ENCODE measurements around the gene AHNAK. TPM values are rescaled to one million over a fixed set of nuclear protein-coding genes. Genes with fewer than 3 reads are reported as not detected.
"Not testable (repeated sequence)": the region's sequence is repeated elsewhere in the genome, so short reads cannot be mapped to it uniquely, and the experiment has no call there.

The AHNAK gene
- total RNA-seq, 2 donors from 2014 or later = 155 to 336 TPM

GRCh38 chr11:62464655-62465054, 82.0 kb downstream of the AHNAK start:
- Mint-ChIP-seq H3K4me3 (no peak overlapping the region), H3K27ac (no peak overlapping the region), H3K27me3 (no peaks in the 10 kb centered on the region), H3K36me3 (ENCODE audit: low read depth) (no peaks in the 10 kb centered on the region), H3K9me3 (no peaks in the 10 kb centered on the region), H3K4me1 (no peaks in the 10 kb centered on the region)
- no peak for ATAC-seq (replicated peaks)

GRCh38 chr11:62463121-62463542, 83.5 kb downstream of the AHNAK start:
- no peaks in the 10 kb centered on the region for H3K27me3 Mint-ChIP-seq
- ATAC-seq (replicated peaks) = peak; percentile 23
- peak overlapping the region; percentile 48 for H3K27ac Mint-ChIP-seq
- H3K9me3 Mint-ChIP-seq = no peaks in the 10 kb centered on the region
- H3K4me1 Mint-ChIP-seq = no peaks in the 10 kb centered on the region
- H3K36me3 Mint-ChIP-seq (ENCODE audit: low read depth) = no peaks in the 10 kb centered on the region
- peak overlapping the region; percentile 33 for H3K4me3 Mint-ChIP-seq

GRCh38 chr11:62462508-62462892, 84.1 kb downstream of the AHNAK start:
- no peak for ATAC-seq (replicated peaks)
- no peak overlapping the region for H3K4me3 Mint-ChIP-seq
- no peaks in the 10 kb centered on the region for H3K9me3 Mint-ChIP-seq
- H3K27ac Mint-ChIP-seq = no peak overlapping the region
- no peaks in the 10 kb centered on the region for H3K4me1 Mint-ChIP-seq
- H3K36me3 Mint-ChIP-seq (ENCODE audit: low read depth) = no peaks in the 10 kb centered on the region
- no peaks in the 10 kb centered on the region for H3K27me3 Mint-ChIP-seq

GRCh38 chr11:62461740-62462507, 84.7 kb downstream of the AHNAK start:
- ATAC-seq (replicated peaks) = no peak
- Mint-ChIP-seq H3K27me3 (no peaks in the 10 kb centered on the region), H3K36me3 (ENCODE audit: low read depth) (no peaks in the 10 kb centered on the region), H3K9me3 (no peaks in the 10 kb centered on the region), H3K4me3 (no peak overlapping the region), H3K27ac (no peak overlapping the region), H3K4me1 (no peaks in the 10 kb centered on the region)

GRCh38 chr11:62459080-62459479, 87.5 kb downstream of the AHNAK start:
- no peak for ATAC-seq (replicated peaks)
- Mint-ChIP-seq H3K36me3 (ENCODE audit: low read depth) (no peaks in the 10 kb centered on the region), H3K4me1 (no peaks in the 10 kb centered on the region), H3K27ac (no peak overlapping the region), H3K27me3 (no peaks in the 10 kb centered on the region), H3K9me3 (no peaks in the 10 kb centered on the region), H3K4me3 (no peak overlapping the region)

- Mint-ChIP-seq H3K4me1 (no peaks in the 10 kb centered on the region), H3K27me3 (no peaks in the 10 kb centered on the region), H3K9me3 (no peaks in the 10 kb centered on the region), H3K27ac (no peak overlapping the region), H3K4me3 (no peak overlapping the region), H3K36me3 (ENCODE audit: low read depth) (no peaks in the 10 kb centered on the region)
- ATAC-seq (replicated peaks) = no peak
Measured at GRCh38 chr11:62458212-62459002, 88.2 kb downstream of the AHNAK start.

GRCh38 chr11:62457478-62457877, 89.1 kb downstream of the AHNAK start:
- Mint-ChIP-seq H3K27ac (no peak overlapping the region), H3K9me3 (no peaks in the 10 kb centered on the region), H3K27me3 (no peaks in the 10 kb centered on the region), H3K4me3 (no peak overlapping the region), H3K4me1 (no peaks in the 10 kb centered on the region), H3K36me3 (ENCODE audit: low read depth) (no peaks in the 10 kb centered on the region)
- no peak for ATAC-seq (replicated peaks)

GRCh38 chr11:62456630-62457029, 90.0 kb downstream of the AHNAK start:
- Mint-ChIP-seq H3K9me3 (no peaks in the 10 kb centered on the region), H3K27ac (no peak overlapping the region), H3K27me3 (no peaks in the 10 kb centered on the region), H3K4me1 (no peaks in the 10 kb centered on the region), H3K4me3 (no peak overlapping the region), H3K36me3 (ENCODE audit: low read depth) (no peaks in the 10 kb centered on the region)
- ATAC-seq (replicated peaks) = no peak

- no peak overlapping the region for H3K27ac Mint-ChIP-seq
- no peak for ATAC-seq (replicated peaks)
- H3K9me3 Mint-ChIP-seq = no peaks in the 10 kb centered on the region
- H3K4me3 Mint-ChIP-seq = no peak overlapping the region
- no peaks in the 10 kb centered on the region for H3K4me1 Mint-ChIP-seq
- H3K27me3 Mint-ChIP-seq = peaks cover under 1% of the 10 kb centered on the region
- no peaks in the 10 kb centered on the region for H3K36me3 Mint-ChIP-seq (ENCODE audit: low read depth)
Measured at GRCh38 chr11:62452839-62453468, 93.7 kb downstream of the AHNAK start.

GRCh38 chr11:62452261-62452660, 94.3 kb downstream of the AHNAK start:
- peaks cover 5% of the 10 kb centered on the region for H3K27me3 Mint-ChIP-seq

GRCh38 chr11:62451241-62451621, 95.4 kb downstream of the AHNAK start:
- Mint-ChIP-seq H3K27ac (no peak overlapping the region), H3K36me3 (ENCODE audit: low read depth) (no peaks in the 10 kb centered on the region), H3K4me1 (no peaks in the 10 kb centered on the region), H3K27me3 (peaks cover 5% of the 10 kb centered on the region), H3K9me3 (no peaks in the 10 kb centered on the region), H3K4me3 (no peak overlapping the region)
- ATAC-seq (replicated peaks) = no peak

More at GRCh38 chr11:62452261-62452660, 94.3 kb downstream of the AHNAK start:
- no peaks in the 10 kb centered on the region for H3K9me3 Mint-ChIP-seq
- no peak overlapping the region for H3K4me3 Mint-ChIP-seq
- H3K4me1 Mint-ChIP-seq = no peaks in the 10 kb centered on the region
- ATAC-seq (replicated peaks) = no peak
- no peak overlapping the region for H3K27ac Mint-ChIP-seq
- no peaks in the 10 kb centered on the region for H3K36me3 Mint-ChIP-seq (ENCODE audit: low read depth)

GRCh38 chr11:62450543-62451240, 95.9 kb downstream of the AHNAK start:
- no peaks in the 10 kb centered on the region for H3K36me3 Mint-ChIP-seq (ENCODE audit: low read depth)
- H3K4me1 Mint-ChIP-seq = no peaks in the 10 kb centered on the region
- no peaks in the 10 kb centered on the region for H3K9me3 Mint-ChIP-seq
- no peak for ATAC-seq (replicated peaks)
- no peak overlapping the region for H3K27ac Mint-ChIP-seq
- H3K27me3 Mint-ChIP-seq = peaks cover 8% of the 10 kb centered on the region
- H3K4me3 Mint-ChIP-seq = no peak overlapping the region

- H3K36me3 Mint-ChIP-seq (ENCODE audit: low read depth); H3K4me3 Mint-ChIP-seq; H3K9me3 Mint-ChIP-seq; H3K4me1 Mint-ChIP-seq; ATAC-seq (replicated peaks); H3K27me3 Mint-ChIP-seq; H3K27ac Mint-ChIP-seq: not testable (repeated sequence)
Measured at GRCh38 chr11:62449912-62450311, 96.7 kb downstream of the AHNAK start.

GRCh38 chr11:62449451-62449851, 97.2 kb downstream of the AHNAK start:
- Mint-ChIP-seq H3K36me3 (ENCODE audit: low read depth) (no peaks in the 10 kb centered on the region), H3K9me3 (no peaks in the 10 kb centered on the region), H3K27me3 (peaks cover 8% of the 10 kb centered on the region)

More at GRCh38 chr11:62449451-62449851, 97.2 kb downstream of the AHNAK start:
- no peak for ATAC-seq (replicated peaks)
- Mint-ChIP-seq H3K4me1 (no peaks in the 10 kb centered on the region), H3K4me3 (no peak overlapping the region), H3K27ac (no peak overlapping the region)
